Prostate gland (tissue), 2 donors: ENCODE data around the gene CBX6.

Experiments
- CTCF ChIP-seq, 4 experiments: fragments of 200-600 bp in 2 of 4; fragments of 450-650 bp in 2 of 4; sonication (generic) in 2 of 4; IDR thresholded peaks; 1 replicate in 3 of 4; 2 replicates in 1 of 4; pipeline ENCODE4 v1.5.1; 2016 to 2019; ENCODE audit warnings: antibody characterized with exemption in 4 of 4, mild to moderate bottlenecking in 2 of 4, moderate library complexity in 2 of 4
- POLR2A ChIP-seq: fragments of 450-650 bp; IDR thresholded peaks from one replicate; pipeline ENCODE4 v1.6.1; 2016; ENCODE audit warnings: antibody characterized with exemption, mild to moderate bottlenecking
- POLR2AphosphoS5 ChIP-seq: sonication (generic); formaldehyde crosslinking; IDR thresholded peaks from one replicate; pipeline ENCODE4 v1.6.1; 2017; ENCODE audit warnings: antibody characterized with exemption

GRCh38 chr22:38845004-38845740 is 26.8 kb downstream of the CBX6 start:
- TF ChIP-seq CTCF (IDR thresholded peaks at IDR 0.05) (no peak), POLR2A (no peak), POLR2AphosphoS5 (no peak)
